H54 (cell line): ENCODE measurements around the gene PRPF38B.

Source experiments
- DNase-seq: peaks from one replicate; pipeline ENCODE4 v3.0.0; 2011; ENCODE audit warnings: low spot score, mixed read lengths; ENCODE audit not compliant: insufficient read length
- FAIRE-seq: peaks from 3 replicates; lab custom pipeline; 2011; peaks lifted over from hg19 to GRCh38; lab: Jason Lieb, UNC
- POLR2A ChIP-seq: IDR thresholded peaks from 2 replicates; pipeline ENCODE4 v1.6.1; 2011; ENCODE audit warnings: low read depth, mild to moderate bottlenecking, low read length

The PRPF38B gene, protein sequence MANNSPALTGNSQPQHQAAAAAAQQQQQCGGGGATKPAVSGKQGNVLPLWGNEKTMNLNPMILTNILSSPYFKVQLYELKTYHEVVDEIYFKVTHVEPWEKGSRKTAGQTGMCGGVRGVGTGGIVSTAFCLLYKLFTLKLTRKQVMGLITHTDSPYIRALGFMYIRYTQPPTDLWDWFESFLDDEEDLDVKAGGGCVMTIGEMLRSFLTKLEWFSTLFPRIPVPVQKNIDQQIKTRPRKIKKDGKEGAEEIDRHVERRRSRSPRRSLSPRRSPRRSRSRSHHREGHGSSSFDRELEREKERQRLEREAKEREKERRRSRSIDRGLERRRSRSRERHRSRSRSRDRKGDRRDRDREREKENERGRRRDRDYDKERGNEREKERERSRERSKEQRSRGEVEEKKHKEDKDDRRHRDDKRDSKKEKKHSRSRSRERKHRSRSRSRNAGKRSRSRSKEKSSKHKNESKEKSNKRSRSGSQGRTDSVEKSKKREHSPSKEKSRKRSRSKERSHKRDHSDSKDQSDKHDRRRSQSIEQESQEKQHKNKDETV

DNA sequence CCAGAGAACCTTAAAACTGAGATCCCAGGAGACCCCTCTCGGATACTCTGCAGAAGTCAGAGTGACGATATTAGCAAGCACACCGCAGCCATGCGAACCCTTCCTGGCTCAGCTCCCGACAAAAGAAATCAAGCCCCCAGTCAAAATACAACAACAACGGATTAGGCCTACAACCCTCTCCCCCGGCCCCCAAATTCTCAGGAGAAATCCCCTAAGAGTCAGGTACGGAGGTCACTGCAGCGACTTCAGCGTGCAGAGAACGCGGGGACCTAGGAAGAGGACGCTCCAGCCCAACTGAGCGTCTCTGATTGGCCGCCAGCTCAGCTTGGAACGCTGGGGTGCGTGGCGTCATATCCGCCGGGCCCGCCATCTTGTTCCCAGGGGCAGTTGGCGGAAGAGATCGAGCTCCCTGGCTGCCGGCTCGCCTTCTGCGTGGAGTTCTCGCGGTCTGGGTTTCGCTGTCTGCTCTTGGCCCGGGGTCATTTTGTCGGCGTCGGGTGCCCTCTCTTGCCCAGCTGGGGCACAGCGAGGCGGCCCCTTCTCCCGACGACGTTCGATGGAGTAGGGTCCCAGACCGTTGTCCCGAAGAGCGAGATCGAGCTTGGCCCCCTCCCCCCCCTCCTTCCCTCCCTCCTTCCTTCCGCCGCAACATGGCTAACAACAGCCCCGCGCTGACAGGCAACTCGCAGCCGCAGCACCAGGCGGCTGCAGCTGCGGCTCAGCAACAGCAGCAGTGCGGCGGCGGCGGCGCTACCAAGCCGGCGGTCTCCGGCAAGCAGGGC lies at the start of gene PRPF38B:
Gene PRPF38B (plus strand): TSS at position 369 of the 782 bp plus-strand sequence. CDS start 282 bp downstream, at position 651.
- DNase-seq (peak; percentile 85), FAIRE-seq (peak; percentile 94)
- TF ChIP-seq POLR2A = peak; percentile 87

DNA sequence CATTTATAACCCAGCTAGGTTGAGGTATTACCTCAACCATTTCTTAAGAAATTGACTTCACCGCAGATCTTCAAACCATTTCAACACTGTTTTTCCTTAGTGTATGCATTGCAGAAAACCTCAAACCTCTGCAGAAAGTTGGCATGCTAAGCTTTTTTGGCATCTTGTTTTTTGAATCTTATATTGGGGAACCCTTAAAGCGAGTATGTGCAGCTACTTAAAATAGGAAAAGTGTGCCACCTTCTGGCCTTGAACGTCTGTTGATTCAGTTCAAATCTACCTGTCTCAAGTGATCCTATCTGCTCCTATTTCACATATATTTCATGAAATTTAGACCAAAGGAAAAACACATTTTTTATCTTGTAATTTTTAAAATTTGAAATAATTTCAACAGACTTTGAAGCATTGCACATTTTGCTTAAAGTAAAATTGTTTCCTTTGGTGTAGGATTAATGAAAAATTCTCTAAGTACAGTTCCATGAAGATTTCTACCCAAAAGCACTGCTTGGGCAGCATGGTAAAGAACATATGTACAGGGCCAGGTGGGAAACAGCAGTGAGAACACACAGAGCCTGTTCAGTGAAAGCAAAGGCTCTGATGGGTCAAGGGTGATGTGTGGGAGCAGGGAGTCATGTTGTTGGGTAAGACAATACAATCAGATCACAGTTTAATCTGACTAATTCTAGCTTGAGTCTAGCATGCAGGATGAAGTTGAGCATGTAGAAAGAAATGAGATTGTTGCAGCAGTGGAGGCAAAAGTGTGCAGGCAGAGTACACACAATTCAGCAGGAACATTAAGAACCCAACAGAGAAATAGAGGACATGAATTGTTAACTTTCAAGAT lies 48.4 kb upstream of the PRPF38B start:
- no peak for TF ChIP-seq POLR2A
- FAIRE-seq (peak; percentile 62), DNase-seq (peak; percentile 53)

DNA sequence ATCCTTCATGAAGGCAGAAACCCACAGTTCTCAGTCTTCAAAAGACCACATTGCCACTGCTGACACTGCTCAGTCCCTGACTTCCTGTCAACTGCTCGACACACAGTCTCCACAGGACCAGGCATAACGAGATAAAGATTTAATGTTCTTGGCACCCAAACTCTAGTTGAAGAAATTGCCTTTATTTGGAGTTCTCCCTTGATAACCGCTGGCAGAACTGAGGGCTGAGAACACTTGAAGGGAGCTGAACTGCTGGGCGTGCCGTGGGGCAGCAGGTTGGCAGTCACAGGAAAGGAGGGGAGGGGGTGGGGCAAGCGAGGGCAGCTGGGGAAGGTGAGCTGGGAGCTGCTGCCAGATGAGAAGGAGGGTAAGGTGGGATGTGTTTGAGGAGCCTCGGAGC lies 47.1 kb upstream of the PRPF38B start:
- FAIRE-seq (no peak), DNase-seq (no peak)
- no peak for TF ChIP-seq POLR2A

DNA sequence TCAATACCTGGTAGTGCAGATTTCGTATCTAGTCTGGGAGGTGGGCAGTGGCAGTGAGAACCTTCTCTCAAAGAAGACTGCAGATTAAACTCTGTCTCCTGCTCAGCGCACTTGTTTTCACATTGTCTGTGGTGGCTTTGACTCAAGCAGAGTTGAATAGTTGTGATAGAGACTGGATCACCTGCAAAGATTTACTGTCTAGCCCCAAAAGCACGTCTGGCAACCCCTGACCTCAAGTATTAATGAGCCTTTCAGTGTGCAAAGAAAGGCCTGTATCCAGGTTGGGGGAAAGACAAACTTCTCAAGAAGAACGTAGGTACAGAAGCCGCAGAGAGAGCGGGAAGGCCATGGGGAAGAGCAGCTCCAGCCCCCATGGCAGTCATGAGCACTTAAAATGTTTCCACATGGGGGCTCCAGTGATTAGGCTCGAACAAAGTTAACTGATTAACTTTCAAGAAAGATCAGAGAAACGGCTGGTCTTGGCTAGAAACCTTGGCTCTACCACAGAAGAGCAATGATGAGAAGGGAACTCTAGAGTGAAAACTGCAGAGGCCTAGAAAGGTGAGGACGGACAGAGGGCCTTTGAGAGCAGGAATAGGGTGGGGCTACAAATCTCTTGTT lies 46.4 kb upstream of the PRPF38B start:
- no peak for FAIRE-seq
- no peak for TF ChIP-seq POLR2A
- no peak for DNase-seq

DNA sequence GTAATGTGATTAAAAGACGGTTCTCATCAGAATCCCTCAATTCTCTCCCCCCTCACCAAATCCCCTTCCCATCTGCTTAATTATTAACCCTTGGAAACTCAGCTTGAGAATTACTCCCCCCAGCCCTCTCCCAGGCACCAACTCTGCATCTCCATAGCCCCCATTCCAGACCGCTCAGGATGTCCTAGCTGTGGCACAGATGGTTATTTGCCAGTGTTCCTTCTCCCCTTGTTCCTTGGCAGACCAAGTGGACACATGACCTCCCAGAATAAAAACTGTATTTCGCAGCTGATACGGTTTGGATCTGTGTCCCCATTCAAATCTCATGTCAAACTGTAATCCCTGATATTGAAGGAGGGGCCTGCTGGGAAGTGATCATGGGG lies 45.9 kb upstream of the PRPF38B start:
- no peak for FAIRE-seq
- no peak for DNase-seq
- TF ChIP-seq POLR2A = no peak

DNA sequence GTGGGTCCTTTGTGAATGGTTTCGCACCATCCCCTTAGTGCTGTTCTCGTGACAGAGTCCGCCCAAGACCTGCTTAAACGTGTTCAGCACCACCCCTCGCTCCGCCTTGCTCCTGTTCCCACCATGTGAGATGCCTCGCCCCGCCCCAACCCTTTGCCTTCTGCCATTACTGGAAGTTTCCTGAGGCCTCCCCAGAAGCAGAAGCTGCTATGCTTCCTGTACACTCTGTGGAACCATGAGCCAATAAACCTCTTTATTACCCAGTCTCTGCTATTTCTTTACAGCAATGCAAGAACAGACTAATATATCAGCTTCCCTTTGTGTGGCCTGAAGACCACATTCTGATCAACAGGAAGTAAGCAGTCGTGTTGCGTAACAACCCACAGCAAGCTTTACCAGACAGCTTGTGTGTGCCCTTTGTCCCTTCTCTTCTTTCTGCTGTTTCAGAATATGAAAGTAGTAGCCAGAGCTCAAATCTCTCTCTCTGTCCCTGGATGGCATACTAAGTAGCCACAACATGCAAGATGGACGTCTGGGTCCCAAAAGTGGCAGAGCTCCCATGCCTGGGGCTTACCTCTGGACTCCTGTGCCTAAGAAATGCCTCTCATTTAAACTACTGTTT lies 45.4 kb upstream of the PRPF38B start:
- no peak for DNase-seq
- no peak for FAIRE-seq

DNA sequence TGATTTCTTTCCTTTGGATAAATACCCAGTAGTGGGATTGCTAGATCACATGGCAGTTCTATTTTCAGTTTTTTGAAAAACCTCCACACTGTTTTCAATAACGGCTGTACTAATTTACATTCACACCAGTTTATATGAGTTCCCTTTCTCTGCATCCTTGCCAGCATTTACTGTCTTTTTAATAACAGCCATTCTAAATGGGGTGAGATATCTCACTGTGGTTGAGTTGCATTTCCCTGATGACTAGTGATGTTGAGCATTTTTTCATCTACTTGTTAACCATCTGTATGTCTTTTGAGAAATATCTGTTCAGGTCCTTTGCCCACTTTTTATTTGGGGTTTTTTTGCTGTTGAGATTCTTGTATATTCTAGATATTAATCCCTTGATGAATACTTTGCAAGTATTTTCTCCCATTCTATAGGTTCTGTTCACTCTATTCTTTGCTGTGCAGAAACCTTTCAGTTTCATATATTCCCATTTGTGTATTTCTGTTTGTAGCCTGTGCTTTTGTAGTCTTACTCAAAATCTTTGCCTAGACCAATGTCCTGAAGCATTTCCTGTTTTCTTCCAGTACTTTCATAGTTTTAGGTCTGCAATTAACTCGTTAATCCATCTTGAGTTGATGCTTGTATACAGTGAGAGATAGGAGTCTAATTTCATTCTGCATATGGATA lies 38.5 kb upstream of the PRPF38B start:
- DNase-seq = no peak
- TF ChIP-seq POLR2A = no peak

More for the DNA sequence above, 45.4 kb upstream of the PRPF38B start:
- no peak for TF ChIP-seq POLR2A

DNA sequence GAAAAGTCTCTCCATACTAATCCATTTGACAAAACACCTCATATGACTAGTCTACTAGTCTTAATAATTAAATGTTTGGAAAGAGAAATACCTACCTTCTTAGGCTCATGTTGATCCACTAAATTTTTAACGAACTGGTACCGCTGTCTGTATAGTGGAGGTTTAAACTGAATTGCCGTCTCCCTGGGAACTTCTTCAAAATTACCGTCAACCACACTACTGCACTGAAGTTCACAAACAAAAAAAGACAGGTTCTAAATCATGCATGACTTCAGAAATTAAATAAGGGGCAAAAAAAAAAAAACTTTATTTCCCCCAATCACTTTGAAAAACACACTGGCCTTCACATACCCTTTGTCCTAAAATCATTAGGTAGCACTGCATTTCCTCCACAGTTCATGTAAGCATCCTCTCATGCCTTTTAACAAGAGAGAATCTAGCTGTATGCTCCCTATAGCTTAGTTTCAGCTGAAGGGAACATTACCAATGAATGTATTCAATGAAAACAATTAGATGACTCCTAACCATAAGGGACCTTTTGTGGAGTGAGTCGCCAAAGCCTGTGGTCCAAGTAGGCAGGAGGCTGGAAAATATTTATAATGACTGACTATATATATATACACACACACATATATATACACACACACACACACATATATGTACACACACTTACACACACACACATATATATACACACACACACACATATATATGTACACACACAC lies 34.6 kb upstream of the PRPF38B start:
- TF ChIP-seq POLR2A = no peak
- no peak for DNase-seq
- no peak for FAIRE-seq

More for the DNA sequence above, 38.5 kb upstream of the PRPF38B start:
- peak; percentile 52 for FAIRE-seq

DNA sequence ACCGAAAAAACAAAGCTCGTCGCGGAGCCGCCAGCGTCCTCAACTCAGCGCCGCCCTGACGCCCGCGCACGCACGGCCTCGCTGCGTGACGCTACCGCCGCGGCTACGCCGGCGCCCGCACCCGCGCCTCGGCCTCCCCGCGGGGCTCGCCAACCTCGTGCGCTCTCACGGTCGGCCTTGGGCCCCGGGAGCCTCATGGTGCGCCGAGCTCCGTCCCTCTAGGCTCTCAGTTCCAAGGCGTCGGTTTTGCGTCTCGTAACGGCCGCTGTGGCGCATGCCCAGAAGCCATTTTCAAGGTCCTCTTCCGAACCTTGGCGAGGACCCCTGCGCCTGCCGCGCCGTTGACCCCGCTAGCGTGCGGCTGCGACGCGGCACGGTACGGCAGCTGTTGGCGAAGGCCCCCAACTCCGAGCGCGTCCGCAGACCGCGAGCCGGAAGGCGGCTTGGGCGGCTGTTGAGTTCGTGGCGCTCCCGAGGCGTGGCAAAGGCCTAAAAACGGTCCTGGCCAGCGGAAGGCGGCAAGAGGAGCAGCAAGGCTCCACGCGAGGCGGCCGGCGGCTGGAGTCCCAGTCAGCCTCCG lies 31.0 kb upstream of the PRPF38B start, which contains the start of gene HENMT1:
Gene HENMT1 (minus strand): TSS at position 64 of the 580 bp plus-strand sequence. CDS start 1,209 bp downstream, outside the sequence.
- FAIRE-seq (no peak), DNase-seq (no peak)
- no peak for TF ChIP-seq POLR2A

DNA sequence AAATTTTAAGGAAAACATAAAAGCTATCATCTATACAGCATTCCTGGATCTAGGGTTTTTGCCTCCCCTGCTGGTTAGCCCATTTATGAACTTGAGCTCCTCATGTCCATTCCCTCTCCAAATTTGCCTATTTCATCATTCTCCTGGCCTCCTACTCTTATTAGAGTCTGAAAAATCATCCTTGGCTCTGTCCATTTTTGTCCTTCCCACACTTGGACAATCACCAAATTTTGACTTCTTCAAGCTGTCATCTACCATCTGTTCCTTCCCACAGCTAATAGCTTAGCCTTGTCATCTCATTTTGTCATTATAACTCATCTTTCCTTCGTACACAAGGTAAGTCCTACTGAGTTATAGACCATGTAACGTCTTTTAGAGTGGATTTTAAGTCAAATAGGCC lies 29.0 kb upstream of the PRPF38B start:
- no peak for TF ChIP-seq POLR2A
- FAIRE-seq (no peak), DNase-seq (no peak)

DNA sequence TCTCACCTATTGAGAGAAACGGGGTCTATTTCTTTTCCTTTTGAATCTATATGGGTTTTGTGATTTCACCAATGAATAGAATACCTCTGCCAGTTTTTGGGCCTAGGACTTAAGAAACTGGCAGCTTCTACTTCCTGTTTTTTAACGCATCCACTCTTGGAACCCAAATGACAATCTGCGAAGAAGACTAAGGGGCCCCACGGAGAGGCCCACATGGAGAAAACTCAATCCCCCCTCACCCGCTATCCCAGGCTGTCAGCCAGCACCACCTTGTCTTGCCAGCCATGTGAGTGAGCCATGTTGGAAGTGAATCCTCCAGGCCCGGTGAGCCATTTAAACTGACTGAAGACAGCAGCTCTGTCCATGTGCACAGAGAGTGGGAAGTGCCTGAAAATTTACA lies 27.6 kb upstream of the PRPF38B start:
- FAIRE-seq = no peak
- no peak for DNase-seq
- TF ChIP-seq POLR2A = no peak

DNA sequence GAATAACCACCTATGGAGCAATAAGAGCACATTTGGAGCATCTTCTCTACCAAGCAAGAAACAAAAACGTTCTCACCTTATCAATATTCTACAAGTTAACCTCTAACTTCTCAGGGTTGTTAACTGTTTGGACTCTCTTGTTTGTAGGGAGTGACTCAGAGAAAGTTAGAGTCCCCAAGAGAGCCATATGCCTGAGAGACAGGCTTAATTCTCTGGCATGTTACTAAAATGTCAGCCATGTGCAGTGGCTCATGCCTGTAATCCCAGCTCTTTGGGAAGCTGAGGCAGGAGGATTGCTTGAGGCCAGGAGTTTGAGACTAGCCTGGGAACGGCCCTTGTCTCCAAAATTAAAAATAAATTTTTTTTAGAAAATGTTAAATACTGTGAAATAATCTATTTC lies 27.0 kb upstream of the PRPF38B start:
- DNase-seq (no peak), FAIRE-seq (no peak)
- no peak for TF ChIP-seq POLR2A
